SJSA1 (cell line): ENCODE measurements around the gene HAS3. TPM values are rescaled to one million over a fixed set of nuclear protein-coding genes. Genes with fewer than 3 reads are reported as not detected.

Source experiments
- DNase-seq, 2 experiments: peaks; one replicate each; pipeline ENCODE4 v3.0.0-alpha.2; 2015 to 2020; ENCODE audit warnings: low spot score in 2 of 2, low read depth in 1 of 2
- H3K27ac ChIP-seq: fragments of 250-450 bp; sonication (Bioruptor Pico); 2 replicates; pipeline ENCODE4 v1.5.1; 2020; ENCODE audit warnings: mild to moderate bottlenecking, moderate library complexity
- H3K27me3 ChIP-seq: fragments of 250-450 bp; sonication (Bioruptor Pico); replicated peaks from 2 replicates; pipeline ENCODE4 v1.5.1; 2020; ENCODE audit warnings: mild to moderate bottlenecking, moderate library complexity
- H3K36me3 ChIP-seq: fragments of 250-450 bp; sonication (Bioruptor Pico); 2 replicates; pipeline ENCODE4 v1.5.1; 2020; ENCODE audit warnings: mild to moderate bottlenecking
- H3K4me1 ChIP-seq: fragments of 250-450 bp; sonication (Bioruptor Pico); replicated peaks from 2 replicates; pipeline ENCODE4 v1.6.1; 2021; ENCODE audit warnings: mild to moderate bottlenecking
- H3K4me3 ChIP-seq: fragments of 250-450 bp; sonication (Bioruptor Pico); 2 replicates; pipeline ENCODE4 v1.5.1; 2020; ENCODE audit warnings: mild to moderate bottlenecking
- H3K9me3 ChIP-seq: fragments of 250-450 bp; sonication (Bioruptor Pico); replicated peaks from 2 replicates; pipeline ENCODE4 v1.5.1; 2020; ENCODE audit warnings: mild to moderate bottlenecking
- total RNA-seq: library from RNA; depleted of rRNA; stranded (reverse); fragments of >200 nt; shearing (Covaris generic); gene quantifications from 2 replicates; pipeline ENCODE4 v1.2.3, GENCODE V29; 2014; rRNA removed

Gene HAS3
- total RNA-seq, 1 experiment from 2014 or later, result 0.58 TPM

DNA sequence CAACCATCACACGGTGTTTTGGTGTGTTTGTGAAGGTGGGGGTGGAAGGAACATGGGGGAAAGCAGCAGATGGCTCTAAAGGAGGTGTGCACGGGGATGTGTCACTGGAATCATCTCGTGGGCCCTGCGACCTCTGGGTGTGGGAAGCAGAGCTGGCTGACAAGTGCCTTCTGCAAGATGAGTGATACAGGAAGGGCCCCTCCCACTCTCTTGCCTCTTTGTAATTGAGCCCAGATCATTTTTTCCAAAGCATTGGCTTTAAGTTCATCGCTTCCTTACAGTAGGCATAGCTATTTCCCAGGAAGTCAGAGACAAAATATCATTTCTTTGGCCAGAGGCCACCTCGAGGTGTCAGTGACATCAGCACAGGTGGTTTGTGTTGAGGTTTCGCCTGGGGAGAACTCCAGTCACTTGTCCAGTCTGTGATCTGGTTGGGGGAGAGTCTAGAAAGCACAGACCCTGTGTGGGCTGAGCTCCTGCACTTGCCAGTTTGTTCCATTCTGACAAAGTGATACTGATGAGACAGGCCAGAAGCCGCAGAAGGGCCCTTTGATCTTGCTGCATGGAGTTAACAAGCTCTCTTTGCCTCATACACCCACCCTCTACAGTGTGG is 60.9 kb downstream of the HAS3 start:
- Histone ChIP-seq H3K36me3 (peaks cover 76% of the 10 kb centered on the region), H3K9me3 (no peaks in the 10 kb centered on the region), H3K27me3 (no peaks in the 10 kb centered on the region), H3K27ac (no peak overlapping the region), H3K4me1 (peaks cover 21% of the 10 kb centered on the region), H3K4me3 (no peak overlapping the region)
- DNase-seq, result no peak

DNA sequence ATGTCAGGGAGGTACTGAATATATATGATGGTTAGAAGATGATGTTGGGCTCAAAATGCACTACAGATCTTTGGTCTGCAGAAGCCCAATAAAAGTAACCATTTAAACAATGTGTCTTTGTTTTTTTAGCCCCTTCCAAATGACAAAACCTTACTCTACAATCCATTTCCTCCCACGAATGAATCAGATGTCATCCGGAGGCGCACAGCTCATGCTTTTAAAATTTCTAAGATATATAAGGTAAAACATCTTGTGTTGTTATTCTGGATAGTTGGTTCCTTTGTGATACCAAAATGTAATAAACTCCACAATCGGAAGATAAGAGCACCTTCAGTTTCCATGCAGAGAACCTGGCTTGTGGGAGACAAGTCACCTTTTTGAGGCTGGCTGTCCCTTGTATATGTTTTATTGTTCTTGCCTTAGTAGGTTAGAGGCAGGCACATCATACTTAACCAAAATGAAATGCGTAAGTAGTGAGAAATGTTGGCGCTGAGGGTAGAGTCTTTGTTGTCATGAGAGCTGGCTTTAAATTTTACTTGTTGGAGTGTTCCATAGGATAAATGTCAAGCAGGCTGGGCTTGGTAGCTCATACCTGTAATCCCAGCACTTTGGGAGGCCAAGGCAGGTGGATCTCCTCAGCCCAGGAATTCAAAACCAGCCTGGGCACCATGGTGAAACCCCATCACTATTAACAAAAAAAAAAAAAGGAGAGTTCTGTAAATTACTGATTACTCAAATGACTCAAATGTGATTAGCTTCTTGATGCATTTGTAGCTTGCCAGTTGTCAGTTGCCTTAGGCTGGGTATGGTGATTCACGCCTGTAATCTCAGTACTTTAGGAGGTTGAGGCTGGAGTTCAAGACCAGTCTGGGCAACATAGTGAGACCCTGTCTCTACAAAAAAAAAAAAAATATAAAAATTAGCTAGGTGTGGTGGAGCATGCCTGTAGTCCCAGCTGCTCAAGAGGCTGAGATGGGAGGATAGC is 61.8 kb downstream of the HAS3 start:
- DNase-seq, result no peak
- Histone ChIP-seq H3K27ac (no peak overlapping the region), H3K9me3 (no peaks in the 10 kb centered on the region), H3K4me1 (peaks cover 21% of the 10 kb centered on the region), H3K36me3 (peaks cover 69% of the 10 kb centered on the region), H3K4me3 (no peak overlapping the region), H3K27me3 (no peaks in the 10 kb centered on the region)

Other genes with a start within 250 kb of the HAS3 start
- gene CHTF8, start 26.9 kb downstream of the HAS3 start, total RNA-seq, result 37.6 and 43.1 TPM in 2 replicates
- 20.2 and 28.1 TPM in 2 replicates for gene UTP4, start 27.0 kb downstream of the HAS3 start, total RNA-seq
- gene SNTB2, start 81.5 kb downstream of the HAS3 start, total RNA-seq, result 17.3 and 43.6 TPM in 2 replicates
- 27.9 and 42.3 TPM in 2 replicates for gene VPS4A, start 205.7 kb downstream of the HAS3 start, total RNA-seq
- 17.8 and 33.0 TPM in 2 replicates for gene PDF, start 224.9 kb downstream of the HAS3 start, total RNA-seq
- 33.5 and 34.9 TPM in 2 replicates for gene COG8, start 233.9 kb downstream of the HAS3 start, total RNA-seq
- 26.8 and 31.0 TPM in 2 replicates for gene NIP7, start 234.1 kb downstream of the HAS3 start, total RNA-seq
- 0.21 TPM in 1 of 2 replicates, not detected in the other for gene TMED6, start 246.1 kb downstream of the HAS3 start, total RNA-seq